ENCODE data around the gene PPIL6. TPM values are rescaled to one million over a fixed set of nuclear protein-coding genes. Genes with fewer than 3 reads are reported as not detected.
A peak's percentile ranks its signal among the peaks of the same experiment; 100 is the strongest.

PPIL6 gene
- total and polyA plus RNA-seq, 2 experiments from 2014 or later, result 2.6 to 2.9 TPM

DNA sequence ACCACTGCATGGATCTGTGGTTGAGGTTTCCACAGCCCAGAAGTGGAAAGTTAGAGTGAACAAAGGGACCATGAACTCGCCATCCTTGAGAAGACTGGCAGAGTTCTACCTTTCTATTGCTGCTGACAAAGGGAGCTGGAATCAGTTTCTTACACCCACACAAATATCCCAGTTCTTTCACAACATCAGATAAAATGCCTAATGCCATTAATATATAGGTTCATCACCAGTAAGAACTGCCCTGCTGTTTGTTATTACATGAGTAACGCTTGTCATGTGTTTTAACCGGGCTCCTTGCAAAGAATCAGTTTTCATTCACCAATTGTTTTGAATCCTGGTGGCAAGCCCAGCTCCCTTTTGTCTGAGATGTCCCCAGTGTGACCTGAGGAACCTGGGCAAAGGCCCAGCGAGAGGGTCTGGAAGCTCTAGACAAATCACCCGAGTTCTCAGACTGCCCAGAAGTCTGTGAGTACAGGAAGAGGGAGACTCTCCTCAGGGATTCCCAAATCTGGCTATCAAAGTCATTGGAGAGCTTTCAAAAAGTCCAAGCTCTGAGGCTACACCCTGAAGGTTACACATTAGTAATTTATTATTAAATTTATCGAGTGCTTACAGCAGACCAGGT is 50.7 kb downstream of the PPIL6 start:
- H3K9me3 ChIP-seq (ENCODE audit: low read depth), result no peaks in the 10 kb centered on the region
- no peak overlapping the region for H2AFZ ChIP-seq
- no peaks in the 10 kb centered on the region for H4K20me1 ChIP-seq (ENCODE audit: insufficient read depth, poor library complexity, severe bottlenecking)
- H3K9me2 ChIP-seq (replicated peaks; ENCODE audit: insufficient read depth), result no peaks in the 10 kb centered on the region
- H3K4me1 ChIP-seq (ENCODE audit: insufficient read depth), result peaks cover 14% of the 10 kb centered on the region
- no peak for DNase-seq (ENCODE audit: low spot score)
- H3K4me3 ChIP-seq, result no peak overlapping the region
- H3K27me3 ChIP-seq, result no peaks in the 10 kb centered on the region
- 82% methylated on average over 6 of the region's 6 CpGs for WGBS (ENCODE audit: low lambda C conversion rate, missing lambda C conversion rate)
- no peak overlapping the region for H3K27ac ChIP-seq
- no peaks in the 10 kb centered on the region for H3K79me2 ChIP-seq
- TF ChIP-seq EZH2 (IDR thresholded peaks at IDR 0.05; ENCODE audit: borderline replicate concordance), result no peak
- TF ChIP-seq, protein P1, sequence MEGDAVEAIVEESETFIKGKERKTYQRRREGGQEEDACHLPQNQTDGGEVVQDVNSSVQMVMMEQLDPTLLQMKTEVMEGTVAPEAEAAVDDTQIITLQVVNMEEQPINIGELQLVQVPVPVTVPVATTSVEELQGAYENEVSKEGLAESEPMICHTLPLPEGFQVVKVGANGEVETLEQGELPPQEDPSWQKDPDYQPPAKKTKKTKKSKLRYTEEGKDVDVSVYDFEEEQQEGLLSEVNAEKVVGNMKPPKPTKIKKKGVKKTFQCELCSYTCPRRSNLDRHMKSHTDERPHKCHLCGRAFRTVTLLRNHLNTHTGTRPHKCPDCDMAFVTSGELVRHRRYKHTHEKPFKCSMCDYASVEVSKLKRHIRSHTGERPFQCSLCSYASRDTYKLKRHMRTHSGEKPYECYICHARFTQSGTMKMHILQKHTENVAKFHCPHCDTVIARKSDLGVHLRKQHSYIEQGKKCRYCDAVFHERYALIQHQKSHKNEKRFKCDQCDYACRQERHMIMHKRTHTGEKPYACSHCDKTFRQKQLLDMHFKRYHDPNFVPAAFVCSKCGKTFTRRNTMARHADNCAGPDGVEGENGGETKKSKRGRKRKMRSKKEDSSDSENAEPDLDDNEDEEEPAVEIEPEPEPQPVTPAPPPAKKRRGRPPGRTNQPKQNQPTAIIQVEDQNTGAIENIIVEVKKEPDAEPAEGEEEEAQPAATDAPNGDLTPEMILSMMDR (IDR thresholded peaks at IDR 0.05; ENCODE audit: poor library complexity), result no peak
- no peak for TF ChIP-seq EZH2phosphoT487 (IDR thresholded peaks at IDR 0.05; ENCODE audit: low read depth, severe bottlenecking, unreplicated experiment)
- H3K36me3 ChIP-seq (replicated peaks; ENCODE audit: insufficient read depth, low read depth), result no peaks in the 10 kb centered on the region
- no peak overlapping the region for H3K4me2 ChIP-seq

DNA sequence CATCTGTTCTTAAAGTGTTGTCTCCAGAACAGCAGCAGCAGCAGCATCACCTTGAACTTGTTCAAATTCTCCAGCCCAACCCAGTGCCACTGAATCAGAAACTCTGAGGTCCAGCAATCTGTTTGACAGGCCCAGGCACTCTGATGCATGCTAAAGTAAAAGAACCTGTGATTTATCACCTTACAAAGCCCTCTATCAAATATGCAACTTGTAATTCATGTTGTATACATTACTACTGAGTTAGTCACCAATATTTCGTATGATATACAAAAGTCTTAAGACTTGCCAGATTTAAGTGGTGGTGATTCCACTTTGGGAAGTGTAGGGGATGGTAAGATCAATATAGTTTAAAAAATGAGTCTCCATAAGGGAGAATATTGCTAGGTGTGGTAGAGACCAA is 52.2 kb downstream of the PPIL6 start:
- H3K9me3 ChIP-seq (ENCODE audit: low read depth), result no peaks in the 10 kb centered on the region
- H3K36me3 ChIP-seq (replicated peaks; ENCODE audit: insufficient read depth, low read depth), result no peaks in the 10 kb centered on the region
- no peak overlapping the region for H3K4me2 ChIP-seq
- no peaks in the 10 kb centered on the region for H3K79me2 ChIP-seq
- TF ChIP-seq, protein P1 (IDR thresholded peaks at IDR 0.05; ENCODE audit: poor library complexity), result no peak
- TF ChIP-seq EZH2 (IDR thresholded peaks at IDR 0.05; ENCODE audit: borderline replicate concordance) (no peak), EZH2phosphoT487 (IDR thresholded peaks at IDR 0.05; ENCODE audit: low read depth, severe bottlenecking, unreplicated experiment) (no peak)
- no peak for DNase-seq (ENCODE audit: low spot score)
- no peaks in the 10 kb centered on the region for H4K20me1 ChIP-seq (ENCODE audit: insufficient read depth, poor library complexity, severe bottlenecking)
- H2AFZ ChIP-seq, result no peak overlapping the region
- 82% methylated on average over 1 of the region's 1 CpG for WGBS (ENCODE audit: low lambda C conversion rate, missing lambda C conversion rate)
- no peak overlapping the region for H3K27ac ChIP-seq
- no peak overlapping the region for H3K4me3 ChIP-seq
- H3K9me2 ChIP-seq (replicated peaks; ENCODE audit: insufficient read depth), result no peaks in the 10 kb centered on the region
- no peaks in the 10 kb centered on the region for H3K27me3 ChIP-seq
- peaks cover 23% of the 10 kb centered on the region for H3K4me1 ChIP-seq (ENCODE audit: insufficient read depth)

DNA sequence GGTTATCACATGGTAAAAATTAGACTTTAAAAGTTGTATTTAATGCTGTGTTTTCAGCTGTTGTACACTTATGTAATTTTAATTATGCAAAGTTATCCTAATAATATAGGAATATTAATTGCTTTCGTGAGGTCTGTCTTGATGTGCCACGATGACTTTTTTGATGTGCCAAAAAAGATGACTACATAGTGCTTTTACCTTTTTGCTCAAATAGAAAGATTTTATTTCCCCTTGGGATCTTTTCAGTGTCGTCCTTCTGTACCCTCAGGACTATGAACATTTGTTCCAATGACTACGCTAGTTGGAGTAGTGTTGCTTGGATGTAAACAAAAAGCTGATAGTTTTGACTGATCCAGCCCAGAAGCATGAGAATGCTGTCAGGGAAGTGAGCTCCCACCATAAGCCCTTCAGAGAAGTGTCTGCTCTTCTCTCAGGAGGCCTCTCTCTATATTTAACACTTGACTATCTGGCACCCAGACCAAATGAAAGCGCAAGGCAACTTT is 56.9 kb downstream of the PPIL6 start:
- Histone ChIP-seq H3K4me1 (ENCODE audit: insufficient read depth) (peaks cover 29% of the 10 kb centered on the region), H3K4me3 (peak overlapping the region; percentile 43), H2AFZ (no peak overlapping the region), H3K9me3 (ENCODE audit: low read depth) (no peaks in the 10 kb centered on the region), H4K20me1 (ENCODE audit: insufficient read depth, poor library complexity, severe bottlenecking) (peaks cover 30% of the 10 kb centered on the region), H3K27me3 (no peaks in the 10 kb centered on the region), H3K79me2 (peaks cover 33% of the 10 kb centered on the region), H3K4me2 (peak overlapping the region; percentile 72), H3K27ac (peak overlapping the region; percentile 96), H3K36me3 (replicated peaks; ENCODE audit: insufficient read depth, low read depth) (no peaks in the 10 kb centered on the region), H3K9me2 (replicated peaks; ENCODE audit: insufficient read depth) (no peaks in the 10 kb centered on the region)
- WGBS (ENCODE audit: low lambda C conversion rate, missing lambda C conversion rate), result 20% methylated on average over 5 of the region's 5 CpGs
- TF ChIP-seq, protein P1 (IDR thresholded peaks at IDR 0.05; ENCODE audit: poor library complexity), result no peak
- DNase-seq (ENCODE audit: low spot score), result no peak

Measured in hepatocyte (in vitro differentiated cells).